Liver (tissue), 3 donors: ENCODE data around the gene SHLD1.

ENCODE experiments used
- ATF3 ChIP-seq: IDR thresholded peaks from 2 replicates; pipeline ENCODE4 v1.6.1; 2016; ENCODE audit warnings: antibody characterized with exemption
- CTCF ChIP-seq: fragments of 150-350 bp; IDR thresholded peaks from 2 replicates; pipeline ENCODE4 v1.5.1; 2017; ENCODE audit warnings: improper control_type of control experiment, low read depth, low read length; ENCODE audit not compliant: missing input control
- GABPA ChIP-seq, 2 donors: IDR thresholded peaks in 1 of 2; conservative IDR thresholded peaks in 1 of 2; 2 replicates each; pipeline ENCODE4 v1.6.1; 2016; ENCODE audit warnings: antibody characterized with exemption in 2 of 2, mild to moderate bottlenecking in 1 of 2, moderate library complexity in 1 of 2
- HNF4A ChIP-seq, 2 donors: conservative IDR thresholded peaks; 2 replicates each; pipeline ENCODE4 v1.6.1; 2016; ENCODE audit warnings: antibody characterized with exemption in 2 of 2, mild to moderate bottlenecking in 2 of 2
- JUND ChIP-seq, 2 donors: IDR thresholded peaks; 2 replicates each; pipeline ENCODE4 v1.6.1; 2016; ENCODE audit warnings: antibody characterized with exemption in 2 of 2
- MAX ChIP-seq: IDR thresholded peaks from 2 replicates; pipeline ENCODE4 v1.6.1; 2016; ENCODE audit warnings: antibody characterized with exemption
- RAD21 ChIP-seq, 2 donors: IDR thresholded peaks; 2 replicates each; pipeline ENCODE4 v1.6.1; 2016; ENCODE audit warnings: antibody characterized with exemption in 2 of 2, mild to moderate bottlenecking in 2 of 2
- REST ChIP-seq: IDR thresholded peaks from 2 replicates; pipeline ENCODE4 v1.6.1; 2016; ENCODE audit warnings: antibody characterized with exemption, mild to moderate bottlenecking
- SP1 ChIP-seq: IDR thresholded peaks from 2 replicates; pipeline ENCODE4 v1.6.1; 2018; ENCODE audit warnings: antibody characterized with exemption, mild to moderate bottlenecking
- TAF1 ChIP-seq: conservative IDR thresholded peaks from 2 replicates; pipeline ENCODE4 v1.6.1; 2016; ENCODE audit warnings: antibody characterized with exemption, mild to moderate bottlenecking
- YY1 ChIP-seq: IDR thresholded peaks from 2 replicates; pipeline ENCODE4 v1.6.1; 2016; ENCODE audit warnings: antibody characterized with exemption, mild to moderate bottlenecking
- ZBTB33 ChIP-seq: IDR thresholded peaks from 2 replicates; pipeline ENCODE4 v1.6.1; 2016; ENCODE audit warnings: antibody characterized with exemption
- donor health status: healthy.
- donor health status: healthy.

GRCh38 chr20:5811746-5812145 is 61.5 kb downstream of the SHLD1 start:
- TF ChIP-seq CTCF (no peak), ZBTB33 (no peak), RAD21 (IDR thresholded peaks at IDR 0.05) (no peak), JUND (IDR thresholded peaks at IDR 0.05) (no peak), REST (no peak), GABPA (IDR thresholded peaks at IDR 0.05 in 1 of 2, conservative IDR thresholded peaks at IDR 0.05 in 1 of 2) (no peak), MAX (no peak), TAF1 (no peak), YY1 (no peak), ATF3 (no peak), HNF4A (conservative IDR thresholded peaks at IDR 0.05) (no peak), SP1 (no peak)
